GDM1 (cell line): ENCODE data around the gene GALNT10.
"Not testable (repeated sequence)": the region's sequence is repeated elsewhere in the genome, so short reads cannot be mapped to it uniquely, and the experiment has no call there.

Source experiments
- DNase-seq: peaks from one replicate; lab custom pipeline; 2025; lab: John Stamatoyannopoulos, UW

The GALNT10 gene

DNA sequence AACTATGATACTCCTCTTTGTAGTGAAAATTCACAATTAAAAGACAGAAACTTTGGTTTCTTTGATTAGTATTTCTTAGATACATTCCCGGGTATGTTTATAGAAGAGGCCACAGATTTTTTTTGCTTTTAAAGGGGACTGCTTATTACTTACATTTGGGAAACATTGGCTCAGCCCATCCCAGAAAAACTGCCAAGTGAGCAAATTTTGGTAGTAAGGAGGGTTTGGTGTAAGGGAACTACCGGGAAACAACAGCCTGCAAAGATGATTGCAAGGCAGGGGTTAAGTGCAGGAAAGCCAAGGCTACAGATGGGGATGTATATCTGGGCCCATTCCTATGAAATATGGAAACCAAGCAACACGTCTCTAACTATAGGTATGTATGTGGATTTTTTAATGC lies 166.4 kb downstream of the GALNT10 start:
- no peak for DNase-seq

DNA sequence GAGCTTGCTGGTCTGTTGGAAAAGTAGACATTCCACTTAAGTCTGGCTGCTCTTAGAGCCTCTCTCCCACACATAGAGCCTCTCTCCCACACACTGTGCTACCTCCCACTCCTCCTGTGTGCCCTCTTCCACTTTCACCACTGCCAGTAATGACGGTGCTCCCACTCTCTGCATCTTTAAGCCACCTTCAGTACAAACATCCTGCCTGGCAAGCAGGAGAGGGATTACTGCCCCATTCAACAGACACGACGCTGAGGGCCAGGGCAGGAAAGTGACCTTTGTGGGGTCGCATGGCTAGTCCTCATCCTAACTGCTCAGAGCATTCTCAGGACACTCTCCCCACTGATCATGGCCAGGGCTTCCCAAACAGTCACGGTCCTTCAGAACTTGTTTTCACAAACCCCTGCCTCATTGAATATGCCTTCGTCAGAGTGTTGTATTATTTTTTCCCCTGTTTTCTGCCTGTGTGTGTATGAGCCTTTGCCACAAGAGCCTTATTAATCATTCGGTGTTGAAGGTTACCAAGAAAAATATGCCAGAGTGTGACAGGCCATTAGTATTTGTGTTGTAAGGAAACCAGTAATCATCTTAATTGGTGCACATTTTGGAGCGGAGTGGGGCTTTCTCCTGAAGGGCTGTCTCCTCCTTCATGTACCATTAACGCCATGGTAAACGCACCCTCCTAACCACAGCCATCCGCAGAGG lies 168.1 kb downstream of the GALNT10 start:
- no peak for DNase-seq

DNA sequence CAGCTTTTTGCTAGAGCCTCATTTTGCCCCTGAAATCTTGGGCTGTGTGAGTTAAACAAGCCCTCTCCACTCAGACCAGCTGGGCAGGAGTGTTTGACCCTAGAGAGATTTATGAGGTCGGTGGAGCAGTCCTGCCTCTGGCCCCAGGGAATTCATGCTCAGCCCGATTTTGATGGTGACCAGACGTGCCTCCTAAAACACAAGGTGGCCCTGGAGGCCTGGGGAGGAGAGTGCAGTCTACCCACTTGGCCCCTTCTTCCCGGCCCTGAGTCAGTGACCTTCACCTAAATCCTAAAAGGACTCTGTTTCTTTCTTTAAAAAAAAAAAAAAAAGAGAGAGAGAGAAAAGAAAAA lies 168.7 kb downstream of the GALNT10 start:
- no peak for DNase-seq

DNA sequence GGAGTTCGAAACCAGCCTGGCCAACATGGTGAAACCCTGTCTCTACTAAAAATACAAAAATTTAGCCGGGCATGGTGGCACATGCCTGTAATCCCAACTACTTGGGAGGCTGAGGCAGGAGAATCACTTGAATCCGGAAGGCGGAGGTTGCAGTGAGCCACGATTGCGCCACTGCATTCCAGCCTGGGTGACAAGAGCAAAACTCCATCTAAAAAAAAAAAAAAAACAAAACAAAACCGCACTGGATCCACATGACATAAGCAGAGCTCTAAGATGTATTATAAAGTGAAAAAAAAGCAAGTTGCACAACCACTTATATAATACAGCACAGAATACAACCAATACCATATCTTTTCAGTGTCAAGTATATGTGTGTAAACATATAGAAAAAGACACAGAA lies 169.7 kb downstream of the GALNT10 start:
- not testable (repeated sequence) for DNase-seq

DNA sequence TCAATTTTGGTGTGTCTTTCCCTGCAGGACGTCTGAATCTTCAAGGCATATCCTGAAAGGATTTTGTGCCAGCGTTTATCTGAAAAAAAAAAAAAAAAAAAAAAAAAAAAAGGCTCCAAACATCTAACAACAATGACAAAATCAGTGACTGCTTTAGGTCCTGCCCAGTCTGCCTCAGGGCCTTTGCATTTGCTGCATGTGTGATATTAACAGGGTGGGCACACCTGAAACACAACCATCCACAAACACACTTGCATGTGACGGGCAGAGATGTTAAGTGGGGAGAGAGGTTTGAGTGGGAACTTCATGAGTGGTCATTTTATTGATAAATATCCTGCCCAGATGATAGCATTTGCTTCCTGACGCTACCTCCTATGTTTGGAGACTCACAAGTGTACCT lies 172.9 kb downstream of the GALNT10 start:
- no peak for DNase-seq

DNA sequence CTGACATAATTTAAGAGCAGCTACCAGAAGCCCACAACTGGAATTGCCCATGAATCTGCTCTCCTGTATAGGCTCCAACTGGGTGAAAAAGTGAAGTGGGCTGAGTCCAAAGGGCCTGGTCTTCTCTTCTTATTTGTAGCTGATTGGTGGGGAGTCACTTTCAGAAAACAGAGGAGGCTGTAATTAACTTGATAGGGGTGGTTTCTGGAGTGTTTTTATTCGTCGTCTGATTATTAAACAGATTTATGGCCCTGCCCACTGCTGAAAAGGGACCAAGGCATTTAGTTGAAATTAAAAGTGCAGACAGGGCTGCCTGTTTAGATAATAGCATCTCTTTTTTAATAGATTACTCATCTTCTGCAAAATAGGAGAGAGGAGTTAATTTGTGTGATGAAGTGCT lies 174.2 kb downstream of the GALNT10 start:
- no peak for DNase-seq

DNA sequence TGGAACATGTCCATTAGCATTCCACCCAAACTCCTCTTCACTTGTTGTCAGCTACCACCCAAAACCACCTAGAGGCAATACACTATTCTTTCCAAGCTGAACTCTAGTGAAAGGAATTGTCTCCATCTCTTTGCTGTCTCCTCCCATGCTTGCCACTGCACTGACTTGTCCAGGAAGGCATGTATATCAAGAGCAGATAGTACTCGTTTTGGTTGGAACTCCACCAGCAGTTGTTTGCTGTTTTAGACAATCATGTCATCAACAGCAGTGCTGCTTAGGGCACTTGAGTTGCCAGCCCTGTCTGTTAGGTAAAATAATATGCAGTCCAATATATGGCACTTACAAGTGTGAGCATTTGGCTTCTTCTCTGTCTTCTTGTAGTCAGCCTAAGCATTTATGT lies 175.3 kb downstream of the GALNT10 start:
- DNase-seq, result no peak

DNA sequence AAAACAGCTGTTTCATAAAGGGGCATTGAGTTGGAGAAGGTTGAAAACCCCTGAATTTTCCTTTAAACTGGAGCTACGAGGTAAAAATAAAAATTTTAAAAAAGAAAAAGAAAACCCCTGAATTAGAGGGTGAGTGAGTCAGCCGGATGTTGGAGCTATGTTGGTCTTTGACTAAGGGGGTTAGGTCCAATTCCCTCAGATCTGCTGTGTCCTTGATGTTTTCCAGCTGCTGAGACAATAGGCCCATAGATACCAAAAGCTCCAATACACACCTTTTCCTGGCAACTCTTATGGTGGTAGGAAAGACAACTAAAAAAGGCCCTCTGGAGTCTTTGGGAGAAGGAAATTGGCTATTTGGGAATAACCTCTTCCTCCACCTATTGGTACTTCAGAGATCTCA lies 175.8 kb downstream of the GALNT10 start:
- DNase-seq, result no peak

DNA sequence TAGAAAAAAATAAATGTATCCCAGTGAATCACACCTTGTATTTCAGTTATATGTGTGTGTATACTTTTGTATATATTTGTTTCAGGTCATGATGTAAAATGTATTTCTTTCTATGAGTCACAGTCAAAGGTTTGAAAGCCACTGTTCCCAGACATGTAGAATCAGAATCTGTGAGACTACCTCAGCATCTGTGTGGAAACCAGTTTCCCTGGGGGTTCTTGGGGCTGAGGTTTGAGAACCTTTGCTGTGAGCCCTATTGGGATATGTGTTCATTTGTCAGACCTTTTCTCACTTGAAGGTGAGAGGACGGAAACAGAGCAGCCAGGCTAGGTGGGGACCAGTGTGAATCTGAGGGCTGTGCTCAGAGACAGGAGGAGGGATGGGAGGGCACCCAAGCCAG lies 176.6 kb downstream of the GALNT10 start:
- DNase-seq, result no peak

DNA sequence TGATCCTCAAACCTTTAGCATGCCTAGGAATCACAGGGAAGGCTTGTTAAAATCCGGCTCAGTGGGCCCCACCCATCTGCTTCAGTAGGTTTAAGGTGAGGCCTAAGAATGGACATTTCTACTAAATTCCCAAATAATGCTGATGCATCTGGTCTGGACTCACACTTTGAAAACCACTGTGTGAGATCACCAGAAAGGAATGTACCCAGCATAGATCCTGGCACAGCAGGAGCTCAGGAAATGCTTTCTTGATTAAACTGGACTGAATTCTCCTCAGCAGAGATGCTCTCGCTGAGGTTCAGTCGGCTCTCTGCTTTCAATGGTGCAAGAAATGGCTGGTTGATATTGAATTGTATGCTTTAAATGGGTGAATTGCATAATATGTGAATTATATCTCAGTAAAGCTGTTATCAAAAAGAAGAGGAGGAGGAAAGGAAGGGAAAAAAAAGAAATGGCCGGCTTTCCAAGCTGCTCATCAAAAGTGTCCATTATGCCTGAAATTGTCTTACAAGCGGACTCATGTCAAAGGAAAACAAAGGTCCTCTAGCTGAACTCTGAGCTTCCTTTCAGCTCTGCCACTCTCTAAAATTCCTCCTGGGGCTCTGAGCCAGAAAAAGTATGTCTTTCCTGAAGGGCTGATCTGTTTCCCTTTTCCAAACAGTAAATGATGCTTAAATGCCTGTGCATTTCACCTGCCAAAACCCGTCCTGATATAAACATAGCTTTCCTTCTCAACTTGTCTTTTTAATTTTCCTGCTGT lies 177.7 kb downstream of the GALNT10 start:
- DNase-seq, result no peak

DNA sequence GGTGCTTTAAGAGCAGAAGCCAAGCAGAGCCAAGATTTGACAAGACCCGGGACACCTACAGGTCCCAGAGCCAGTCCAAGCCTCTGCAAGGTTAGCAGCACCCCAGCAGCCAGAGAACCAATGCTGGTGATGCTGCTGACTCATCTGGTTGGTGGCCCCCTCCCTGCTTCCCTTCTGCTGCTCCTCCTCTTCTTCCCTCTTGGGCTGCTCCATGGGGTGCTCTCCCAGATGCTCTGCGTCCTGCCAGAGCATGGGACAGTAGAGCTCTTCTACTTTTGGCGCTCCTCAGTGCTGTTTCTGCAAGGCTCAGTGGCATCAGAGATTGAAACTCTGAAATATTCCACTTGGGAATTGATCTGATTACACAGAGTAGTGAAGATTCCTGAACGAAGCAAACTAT lies 179.1 kb downstream of the GALNT10 start:
- no peak for DNase-seq

DNA sequence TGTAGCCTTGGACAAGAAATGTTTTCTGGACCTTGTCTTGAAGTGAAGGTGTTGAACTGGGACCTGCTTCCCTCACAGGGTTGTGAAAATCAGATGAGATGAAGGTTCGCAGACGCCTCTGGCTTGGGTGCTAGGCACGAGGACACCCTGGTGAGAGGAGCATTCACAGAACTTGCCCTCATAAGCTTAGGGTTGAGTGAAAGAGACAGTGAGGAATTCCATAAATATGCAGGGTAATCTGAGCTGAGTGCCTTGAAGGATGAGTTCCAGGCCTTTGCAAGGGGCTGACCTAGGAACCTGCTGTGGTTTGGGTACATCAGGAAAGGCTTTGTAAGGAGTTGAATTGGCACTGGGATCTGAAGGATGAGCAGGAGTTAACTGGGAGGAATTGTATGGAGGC lies 179.6 kb downstream of the GALNT10 start:
- no peak for DNase-seq

DNA sequence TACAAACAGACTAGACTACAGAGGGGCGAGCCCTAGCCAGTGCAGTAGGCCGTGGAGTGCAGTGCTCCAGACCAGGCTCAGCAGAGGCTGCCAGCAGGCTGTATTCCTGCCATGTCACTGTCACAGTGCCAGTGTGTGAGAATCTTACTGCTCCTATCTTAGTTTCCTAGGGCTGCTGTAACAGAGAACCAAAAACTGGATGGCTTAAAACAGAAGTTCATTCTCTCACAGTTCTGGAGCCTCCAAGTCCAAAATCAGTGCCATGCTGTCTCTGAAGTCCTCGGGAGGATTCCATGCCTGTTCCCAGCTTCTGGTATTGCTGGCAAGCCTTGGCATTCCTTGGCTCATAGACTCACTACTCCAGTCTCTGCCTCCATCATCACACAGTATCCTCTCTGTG lies 180.3 kb downstream of the GALNT10 start:
- DNase-seq, result no peak

DNA sequence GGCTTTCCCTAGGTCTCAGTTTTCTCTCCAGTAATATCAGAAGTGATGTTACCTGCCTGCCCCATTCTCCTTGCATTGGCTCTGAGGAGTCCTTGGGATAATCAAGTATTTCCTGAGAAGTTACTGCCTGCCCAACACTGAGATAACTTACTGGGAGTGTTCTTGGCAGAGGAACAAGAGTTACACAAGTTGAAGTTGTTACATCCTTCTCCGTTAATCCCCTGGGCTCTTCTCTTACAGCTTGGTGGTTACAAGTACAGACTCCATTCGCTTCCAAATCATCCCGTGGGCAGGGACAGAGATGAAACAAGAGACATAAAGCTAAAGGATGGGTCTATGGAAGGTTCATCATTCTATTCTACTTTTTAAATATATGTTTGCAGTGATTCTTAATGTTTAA lies 181.2 kb downstream of the GALNT10 start:
- DNase-seq, result no peak

DNA sequence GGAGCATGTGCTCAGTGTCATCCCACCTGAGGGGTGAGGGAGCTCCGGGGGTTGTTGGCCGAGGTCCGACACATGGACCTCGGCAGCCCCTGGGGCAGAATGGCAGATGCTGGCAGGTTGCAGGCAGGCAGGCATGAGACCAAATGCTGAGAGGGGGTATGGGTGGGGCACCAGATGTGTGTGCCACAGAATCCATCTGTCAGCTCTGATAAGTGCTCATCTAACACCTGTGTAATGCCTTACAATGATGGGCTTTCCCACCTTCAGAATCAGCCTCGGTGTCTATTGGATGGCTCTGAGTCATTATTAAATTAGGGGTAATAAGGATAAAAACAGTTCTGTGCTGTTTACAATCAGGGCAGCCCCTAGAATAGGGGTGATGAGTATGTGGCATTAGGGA lies 182.1 kb downstream of the GALNT10 start:
- no peak for DNase-seq

DNA sequence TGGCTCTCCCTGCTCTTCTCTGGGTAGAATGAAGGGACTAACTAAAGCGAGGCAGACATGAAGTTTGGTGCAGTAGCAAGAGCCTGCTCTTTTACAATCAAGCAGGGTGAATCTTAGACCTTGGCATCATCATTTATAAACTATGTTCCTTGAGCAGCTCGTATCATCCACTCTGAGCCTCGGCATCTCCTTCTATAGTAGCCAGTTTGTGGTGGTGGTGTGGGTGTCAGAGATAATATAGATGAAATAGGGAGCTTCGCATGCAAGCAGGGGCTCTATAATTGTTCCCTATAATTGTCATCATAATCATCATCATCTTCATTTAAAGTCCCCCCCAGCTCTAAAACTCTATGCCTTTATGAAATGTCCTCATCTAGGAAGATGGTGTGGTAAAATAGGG lies 182.8 kb downstream of the GALNT10 start:
- no peak for DNase-seq

DNA sequence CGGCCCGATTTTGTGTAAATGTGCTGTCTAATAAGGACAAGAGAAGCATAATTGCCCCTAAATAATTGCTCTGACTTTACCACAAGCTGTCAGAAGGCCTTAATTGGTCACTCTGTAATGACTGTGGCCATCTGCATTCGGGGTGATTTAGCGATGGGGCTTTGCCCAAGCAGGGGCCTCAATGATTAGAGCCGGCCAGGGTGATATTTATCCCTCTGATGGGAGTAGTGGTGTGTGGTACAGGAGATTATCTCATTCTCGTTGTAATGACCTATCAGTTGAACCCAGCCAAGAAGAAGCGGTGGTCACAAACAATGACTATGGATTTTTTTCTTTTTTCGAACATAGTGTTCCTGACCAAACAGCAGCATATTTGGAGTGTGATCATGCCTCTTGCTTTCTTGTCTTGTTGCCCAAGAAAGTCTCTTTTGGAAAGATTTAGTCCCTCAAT lies 183.2 kb downstream of the GALNT10 start:
- no peak for DNase-seq

DNA sequence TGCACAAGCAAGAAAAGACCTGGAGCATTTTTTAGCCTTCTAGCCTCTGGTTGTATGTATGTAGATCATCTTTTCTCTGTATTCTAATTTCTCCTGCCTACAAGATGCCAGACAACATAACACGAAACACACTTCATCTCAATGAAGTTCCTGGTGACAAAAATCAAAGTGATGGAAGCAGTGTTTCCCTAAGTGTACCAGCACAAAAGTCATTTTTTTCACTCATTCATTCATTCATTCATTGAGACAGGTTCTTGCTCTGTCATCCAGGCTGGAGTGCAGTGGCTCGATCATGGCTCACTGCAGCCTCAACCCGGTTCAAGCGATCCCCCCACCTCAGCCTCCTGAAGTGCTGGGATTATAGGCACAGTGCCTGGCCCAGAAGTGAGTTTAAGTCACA lies 183.7 kb downstream of the GALNT10 start:
- no peak for DNase-seq

DNA sequence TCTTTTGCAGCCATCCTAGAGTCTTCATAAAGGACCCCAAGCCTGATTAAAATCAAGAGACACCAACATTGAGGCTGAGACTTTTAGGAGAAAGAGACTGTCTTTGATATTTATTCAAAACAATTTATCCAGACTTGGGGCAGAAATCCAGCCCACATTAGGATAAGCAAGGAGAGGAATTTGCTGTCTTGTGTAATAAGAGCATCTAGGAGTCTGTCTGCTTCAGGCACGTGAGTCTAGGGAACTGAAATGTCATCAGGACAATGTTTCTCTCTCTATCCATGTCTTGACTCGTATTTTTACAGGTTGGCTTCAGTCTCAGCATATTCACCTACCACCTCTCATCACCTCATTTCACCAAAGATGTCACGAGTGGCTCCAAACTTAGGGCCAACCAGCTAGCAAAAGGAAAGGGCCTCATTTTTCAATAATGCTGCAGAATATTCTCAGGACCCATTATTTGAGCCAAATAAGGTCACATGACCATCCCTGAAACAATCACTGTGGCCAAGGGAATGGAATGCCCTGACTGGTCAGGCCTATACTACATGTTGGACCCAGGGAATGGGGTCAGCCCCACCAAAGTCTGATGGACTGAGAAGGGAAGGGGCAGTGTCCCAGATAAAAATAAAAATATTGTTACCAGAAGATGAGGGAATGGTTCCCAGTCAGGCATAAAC lies 184.9 kb downstream of the GALNT10 start:
- DNase-seq, result no peak

DNA sequence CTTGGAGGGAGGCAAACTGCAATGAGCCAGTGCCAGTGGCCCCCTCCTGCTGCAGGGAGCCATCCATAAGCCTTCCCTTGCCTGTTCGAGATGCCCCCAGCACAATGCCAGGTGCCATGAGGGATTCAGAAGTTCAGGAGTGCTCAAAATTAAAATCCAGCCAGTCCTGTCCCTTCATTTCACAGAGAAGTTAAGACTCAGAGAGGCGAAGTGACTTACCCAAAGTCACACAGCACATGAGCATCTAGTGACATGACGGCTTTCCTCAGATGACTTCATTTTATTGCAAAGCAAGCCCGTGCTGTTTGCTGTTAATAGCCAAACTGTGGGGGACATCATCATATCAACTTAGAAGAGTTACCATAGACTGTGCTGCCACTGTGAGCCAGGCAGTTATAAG lies 185.9 kb downstream of the GALNT10 start:
- no peak for DNase-seq

DNA sequence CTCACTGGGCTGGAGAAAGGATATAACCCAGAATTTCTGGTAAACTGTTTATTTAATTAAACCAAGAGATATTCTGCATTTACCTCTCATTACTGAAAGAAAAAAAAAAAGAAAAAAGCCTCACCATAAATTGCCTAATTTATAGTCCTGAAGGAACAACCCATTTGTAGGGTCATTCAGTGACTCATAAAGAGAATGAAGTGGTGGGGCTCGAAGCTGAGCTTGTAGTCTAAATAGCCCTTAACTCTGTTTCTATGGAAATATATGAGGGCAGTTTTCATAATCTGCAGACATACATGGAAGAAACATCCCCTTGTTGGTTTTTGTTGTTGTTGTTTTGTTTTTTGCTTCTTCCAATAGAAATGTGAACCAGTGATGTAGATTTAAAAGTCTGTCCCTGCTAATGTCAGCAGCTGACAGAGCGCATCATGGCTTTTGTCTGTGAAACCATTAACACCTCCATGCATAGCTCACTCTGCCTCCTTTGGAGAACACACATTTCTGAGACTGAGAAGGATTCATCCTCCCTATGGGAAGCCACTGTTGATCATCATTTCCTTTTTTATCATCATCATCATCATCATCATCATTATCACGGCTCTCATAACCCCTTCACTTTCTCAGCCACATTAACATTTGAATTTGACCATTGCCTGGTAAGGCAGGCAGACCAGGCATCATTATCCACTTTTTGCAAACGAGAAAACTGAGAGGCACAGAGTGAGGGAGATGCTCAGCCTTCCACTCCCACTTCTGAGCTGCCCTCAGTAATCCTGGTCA lies 187.4 kb downstream of the GALNT10 start:
- DNase-seq, result no peak

DNA sequence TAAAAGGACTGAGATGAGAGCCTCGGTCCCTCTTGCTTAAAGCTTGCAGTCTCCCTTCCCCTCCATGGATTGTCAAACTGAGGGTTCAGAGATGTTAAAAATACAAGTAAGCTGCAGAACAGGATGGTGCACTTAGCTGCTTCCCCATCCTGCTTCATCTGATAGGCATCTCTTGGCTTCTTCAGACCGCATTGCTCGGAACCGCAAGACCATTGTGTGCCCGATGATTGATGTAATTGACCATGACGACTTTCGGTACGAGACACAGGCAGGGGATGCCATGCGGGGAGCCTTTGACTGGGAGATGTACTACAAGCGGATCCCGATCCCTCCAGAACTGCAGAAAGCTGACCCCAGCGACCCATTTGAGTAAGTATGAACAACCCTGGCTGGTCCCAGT lies 189.7 kb downstream of the GALNT10 start:
- DNase-seq, result no peak
